ENCODE data around the gene ABI1. TPM values are rescaled to one million over a fixed set of nuclear protein-coding genes. Genes with fewer than 3 reads are reported as not detected.

Gene ABI1
- total RNA-seq, 1 experiment from 2014 or later: 28.2 TPM

DNA sequence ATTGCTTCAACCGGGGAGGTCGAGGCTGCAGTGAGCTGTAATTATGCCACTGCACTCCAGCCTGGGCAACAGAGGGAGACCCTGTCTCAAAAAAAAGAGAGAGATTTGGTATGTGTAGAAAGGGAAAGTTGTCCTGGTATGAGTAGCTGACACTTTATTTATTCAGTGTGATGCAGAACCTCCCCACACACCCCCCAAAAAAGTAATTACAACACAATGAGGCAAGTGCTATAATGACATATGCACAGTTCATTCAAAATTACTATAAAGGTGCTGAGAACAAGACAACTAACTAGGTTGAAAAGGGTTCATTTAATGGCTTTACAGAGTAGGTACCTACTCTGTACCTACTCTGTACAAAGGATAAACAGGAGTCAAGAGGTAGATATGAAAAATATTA lies 83.1 kb downstream of the ABI1 start:
- DNase-seq (ENCODE audit: extremely low read depth, low read depth): no peak

DNA sequence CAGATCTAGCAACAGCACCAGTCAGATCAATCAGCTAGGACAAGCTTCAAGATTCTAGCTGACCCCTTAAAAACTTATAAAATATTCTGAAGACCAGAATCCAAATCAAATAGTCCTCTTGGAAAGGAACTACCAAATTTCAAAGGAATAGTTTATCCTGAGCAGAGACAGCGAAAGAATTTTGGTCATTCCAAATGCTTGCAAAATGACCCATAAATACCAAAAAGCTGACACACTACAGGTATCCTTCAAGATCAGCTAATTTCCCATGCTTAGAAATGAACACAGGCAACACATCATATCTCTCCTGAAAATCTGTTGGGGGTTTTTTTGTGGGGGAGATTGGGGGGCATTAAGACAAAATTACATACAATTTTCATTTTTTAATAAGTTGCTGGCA lies 84.5 kb downstream of the ABI1 start:
- DNase-seq (ENCODE audit: extremely low read depth, low read depth): no peak

DNA sequence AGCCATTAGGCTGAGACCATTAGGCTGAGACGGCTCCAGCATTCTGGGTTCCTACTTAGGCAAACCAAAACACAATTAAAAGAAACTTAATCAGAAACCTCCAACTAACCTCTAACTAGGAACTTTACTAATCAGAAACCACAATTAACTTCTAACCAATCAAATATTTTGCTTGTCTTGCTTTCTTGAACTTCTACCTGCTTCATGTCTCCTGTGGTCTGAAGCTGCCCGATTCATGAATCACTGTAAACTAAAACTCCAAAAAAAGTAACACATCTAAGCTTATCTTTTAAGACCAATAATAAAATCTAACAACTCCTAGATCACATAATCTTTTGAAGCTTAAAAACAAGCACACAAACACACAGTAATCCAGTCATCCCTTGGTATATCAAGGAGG lies 87.1 kb downstream of the ABI1 start:
- no peak for DNase-seq (ENCODE audit: extremely low read depth, low read depth)

DNA sequence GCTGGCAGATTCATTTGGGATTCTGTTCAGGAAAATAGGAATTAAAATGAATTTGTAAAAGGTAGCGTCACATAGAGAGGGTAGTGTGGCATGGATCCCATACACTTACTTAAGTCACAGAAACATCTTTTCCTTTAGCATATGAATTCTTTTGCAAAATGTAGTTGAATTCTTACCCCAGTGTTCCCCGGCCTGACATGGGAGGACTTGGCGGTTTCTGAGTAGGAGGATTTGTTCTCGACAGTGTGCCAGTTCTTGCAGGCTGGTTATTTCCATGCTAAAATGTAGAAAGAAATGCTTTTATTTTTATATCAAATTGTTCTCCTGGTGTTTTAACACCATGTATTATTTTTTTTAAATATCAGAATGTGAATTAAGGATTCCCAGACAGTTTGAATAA lies 90.7 kb downstream of the ABI1 start:
- no peak for DNase-seq (ENCODE audit: extremely low read depth, low read depth)

DNA sequence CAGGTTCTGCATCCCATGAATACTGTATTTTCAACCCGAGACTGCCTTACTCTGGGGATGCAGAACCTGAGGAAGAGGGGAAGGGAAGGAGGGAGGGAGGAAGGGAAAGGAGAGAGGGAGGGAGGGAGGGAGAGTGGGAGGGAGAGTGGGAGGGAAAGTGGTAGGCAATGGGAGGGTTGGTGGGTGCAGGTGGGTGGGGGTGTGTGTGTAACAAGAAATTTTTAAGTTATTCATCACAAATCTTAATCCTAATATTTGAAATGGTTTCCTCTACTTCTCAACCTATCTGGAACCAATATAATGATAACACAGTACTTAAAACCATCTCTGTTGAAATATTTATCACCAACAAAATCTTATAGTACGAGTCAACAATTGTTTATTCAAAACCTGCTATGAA lies 95.2 kb downstream of the ABI1 start:
- no peak for DNase-seq (ENCODE audit: extremely low read depth, low read depth)

DNA sequence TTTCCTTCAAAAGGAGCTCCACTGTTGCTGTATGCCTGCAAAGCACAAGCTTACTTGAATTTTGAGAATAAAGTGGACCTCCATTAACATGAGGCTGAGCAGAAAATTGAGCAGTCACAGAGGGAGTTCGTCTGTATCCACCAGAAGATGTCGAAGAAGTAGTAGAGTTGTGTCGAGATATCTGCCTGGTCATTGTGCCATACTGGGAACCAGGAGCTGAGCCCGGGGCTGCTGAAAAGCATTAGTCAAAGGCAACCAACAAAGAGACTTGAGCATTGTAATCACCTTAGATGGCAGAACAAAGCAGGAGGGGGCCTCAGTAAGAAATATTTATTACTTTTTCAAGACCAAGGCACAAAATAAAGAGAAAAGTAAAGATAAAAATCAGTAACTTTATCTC lies 101.8 kb downstream of the ABI1 start:
- DNase-seq (ENCODE audit: extremely low read depth, low read depth): no peak

DNA sequence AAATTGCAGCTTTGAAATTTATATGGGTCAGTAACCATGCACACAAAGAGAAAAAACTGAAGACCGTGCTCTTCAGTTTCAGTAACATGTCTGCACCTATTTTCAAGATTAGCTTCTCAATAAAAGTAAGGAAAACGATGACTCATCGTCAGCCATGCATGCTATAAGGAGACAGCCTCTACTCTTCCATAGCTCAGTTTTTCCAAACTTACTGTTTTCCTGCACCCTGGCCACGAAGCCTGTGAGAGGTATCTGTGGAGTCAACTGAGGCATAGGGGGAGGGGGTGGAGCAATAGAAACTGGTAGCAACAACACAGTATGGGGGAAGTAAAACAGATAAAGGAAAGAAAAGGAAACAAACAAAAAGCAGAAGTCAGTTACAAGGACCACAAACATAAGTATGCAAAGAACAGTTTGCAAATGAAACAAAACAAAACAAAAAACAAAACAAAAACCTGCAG lies 105.3 kb downstream of the ABI1 start:
- peak; percentile 7 for DNase-seq (ENCODE audit: extremely low read depth, low read depth)

DNA sequence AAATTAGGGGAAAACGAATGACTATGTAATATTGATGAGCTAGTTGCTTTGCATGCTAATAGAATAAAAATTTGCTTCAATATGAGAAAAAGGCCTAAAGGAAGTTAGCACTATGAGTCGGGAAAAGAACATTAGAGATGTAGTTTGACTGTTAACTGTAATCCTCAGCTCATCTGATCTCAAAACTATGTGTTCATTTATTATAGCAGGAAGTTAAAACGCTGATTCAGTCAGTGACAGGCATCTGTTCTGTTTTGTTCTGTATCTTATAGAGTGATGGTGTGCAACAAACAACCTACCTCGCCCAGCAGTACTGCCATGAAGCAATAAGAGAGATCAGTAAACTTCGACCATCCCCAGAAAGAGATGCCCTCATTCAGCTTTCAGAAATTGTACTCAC lies 114.7 kb downstream of the ABI1 start:
- DNase-seq (ENCODE audit: extremely low read depth, low read depth): no peak

DNA sequence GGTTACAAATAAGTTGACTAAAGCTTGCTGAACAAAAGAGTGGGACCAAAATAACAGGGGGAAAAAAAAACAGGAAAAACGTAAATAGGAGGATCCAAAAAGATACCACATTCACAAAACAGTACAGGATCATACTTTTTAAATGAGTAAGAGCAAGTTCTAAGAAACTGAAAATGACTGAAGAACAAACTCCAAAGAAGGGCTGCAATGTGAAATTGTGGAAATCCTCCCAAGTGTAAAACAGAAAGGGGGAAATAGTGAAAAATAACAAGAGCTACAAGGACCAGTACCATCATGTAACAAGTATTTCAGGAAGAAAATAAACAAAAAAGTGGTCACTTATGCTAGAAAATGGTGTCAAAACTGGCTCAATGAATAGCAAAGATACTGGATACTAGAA lies 116.9 kb downstream of the ABI1 start:
- no peak for DNase-seq (ENCODE audit: extremely low read depth, low read depth)

DNA sequence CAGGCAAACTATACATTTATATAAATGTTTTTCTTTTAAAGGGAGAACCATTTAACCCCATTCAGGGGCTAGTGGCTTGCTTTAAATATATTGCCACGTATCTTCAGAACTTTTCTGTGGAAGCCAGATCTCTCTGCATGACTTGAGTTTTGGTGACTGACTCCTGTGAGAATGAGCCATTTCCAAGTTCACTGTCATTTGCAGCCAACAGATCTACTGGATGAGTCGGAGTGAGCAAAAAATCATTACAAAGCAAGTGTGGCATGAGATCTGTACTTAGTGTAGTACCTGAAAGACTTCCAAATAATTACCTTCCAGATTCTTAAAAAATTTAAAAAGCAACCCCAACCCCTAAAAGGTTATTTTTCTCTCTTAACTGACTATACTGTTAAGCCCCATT lies 117.7 kb downstream of the ABI1 start:
- DNase-seq (ENCODE audit: extremely low read depth, low read depth): no peak

DNA sequence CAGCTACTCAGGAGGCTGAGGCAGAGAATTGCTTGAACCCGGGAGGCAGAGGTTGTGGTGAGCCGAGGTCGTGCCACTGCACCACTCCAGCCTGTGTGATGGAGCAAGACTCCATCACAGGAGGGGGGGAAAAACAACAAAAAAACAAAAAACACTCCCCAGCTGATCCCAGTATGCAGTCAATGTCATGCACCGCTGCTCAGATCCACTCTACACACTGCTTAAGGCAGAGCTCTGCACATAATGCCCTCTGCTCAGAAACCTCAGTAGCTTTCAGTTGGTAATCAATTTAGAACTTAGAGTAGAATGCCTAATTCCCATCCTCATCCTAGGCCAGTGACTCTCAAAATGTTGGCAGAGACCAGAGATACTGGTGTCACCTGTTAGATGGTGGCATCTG lies 119.4 kb downstream of the ABI1 start:
- no peak for DNase-seq (ENCODE audit: extremely low read depth, low read depth)

DNA sequence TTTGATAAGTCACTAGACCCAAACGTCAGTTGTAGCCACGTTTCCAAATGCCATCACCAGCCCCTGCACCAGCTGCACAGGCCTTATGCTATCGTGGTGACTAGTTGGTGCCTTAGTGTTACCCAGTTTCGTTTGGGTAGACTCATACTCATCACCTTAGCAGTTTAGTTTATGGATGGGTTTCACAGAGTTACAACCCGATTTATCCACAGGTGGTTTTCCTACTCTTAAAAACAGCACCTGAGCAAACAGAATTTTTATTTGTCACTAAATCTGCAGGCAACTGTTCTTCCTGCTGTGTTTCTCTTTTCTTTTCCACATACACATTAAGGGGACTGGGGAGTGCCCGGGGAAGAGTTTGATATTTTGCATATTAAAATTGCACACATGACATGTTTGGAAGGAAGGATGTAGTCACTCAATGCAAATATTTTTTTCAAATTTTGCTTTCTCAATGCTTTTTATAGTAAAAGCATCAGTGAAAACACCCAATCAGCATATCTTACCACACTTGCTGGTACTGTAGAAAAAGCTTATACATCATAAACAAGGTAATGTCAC lies 121.6 kb downstream of the ABI1 start:
- DNase-seq (ENCODE audit: extremely low read depth, low read depth): no peak

DNA sequence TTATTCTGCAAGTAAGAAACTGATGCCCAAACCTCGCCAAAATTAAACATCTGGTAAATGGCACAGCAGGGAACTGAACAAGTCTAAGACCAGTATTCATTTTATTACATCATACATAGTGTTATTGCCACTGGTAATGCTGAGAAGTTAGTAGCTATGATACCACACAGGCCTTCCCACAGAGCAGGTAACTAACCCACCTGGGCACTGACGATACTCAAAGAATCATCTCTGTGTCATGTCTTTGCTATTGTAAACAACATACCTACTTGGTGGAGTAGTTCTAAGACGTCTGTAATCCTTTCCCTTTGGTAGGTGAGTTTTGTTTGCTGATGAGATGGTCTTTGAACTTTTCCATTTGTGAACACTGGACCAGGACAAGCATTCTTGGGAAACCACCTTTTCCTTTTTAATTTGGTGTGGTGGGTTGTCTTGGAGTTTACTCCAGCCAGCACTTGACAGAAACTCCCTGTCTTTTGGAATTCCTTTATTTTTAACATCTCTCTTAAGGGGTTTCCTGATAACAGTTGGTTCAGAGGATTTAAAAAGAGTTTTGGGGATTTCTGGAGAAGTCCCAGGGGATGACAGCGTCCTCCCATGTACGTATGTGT lies 122.4 kb downstream of the ABI1 start:
- no peak for DNase-seq (ENCODE audit: extremely low read depth, low read depth)

DNA sequence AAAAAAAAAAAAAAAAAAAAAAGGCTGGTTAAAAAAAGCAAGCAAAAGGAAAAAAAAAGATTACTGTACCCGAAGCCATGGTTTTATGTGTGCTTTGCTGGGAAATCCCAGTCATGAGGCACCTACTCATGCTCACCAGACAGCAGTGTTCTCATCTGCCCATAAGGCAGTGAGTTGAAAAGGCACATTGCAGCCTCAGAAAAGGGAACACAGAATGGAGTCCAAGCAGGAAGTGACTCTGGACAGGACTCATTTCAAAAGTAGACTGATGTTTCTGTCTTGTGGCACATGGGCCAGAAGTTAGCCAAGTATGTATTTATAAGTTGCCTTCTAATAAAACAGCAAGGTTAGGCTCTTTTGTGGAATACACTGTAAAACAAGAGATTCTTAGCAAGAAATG lies 123.0 kb downstream of the ABI1 start:
- DNase-seq (ENCODE audit: extremely low read depth, low read depth): no peak

DNA sequence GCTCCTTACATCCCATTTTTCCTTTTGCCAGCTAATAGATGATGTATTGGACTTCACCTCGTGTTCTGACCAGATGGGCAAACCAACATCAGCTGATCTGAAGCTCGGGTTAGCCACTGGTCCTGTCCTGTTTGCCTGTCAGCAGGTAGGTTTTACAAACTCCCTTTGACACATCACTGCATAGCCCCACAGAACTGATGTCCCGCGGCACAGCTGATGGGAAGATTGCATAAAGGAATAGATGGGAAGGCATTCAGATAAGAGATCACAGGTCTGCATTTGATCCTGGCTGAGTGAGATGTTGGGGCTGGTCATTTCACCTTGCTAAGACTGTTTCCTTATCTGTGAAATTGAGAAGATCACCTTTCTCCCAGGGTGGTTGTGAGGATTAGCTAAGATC lies 125.3 kb downstream of the ABI1 start:
- no peak for DNase-seq (ENCODE audit: extremely low read depth, low read depth)

DNA sequence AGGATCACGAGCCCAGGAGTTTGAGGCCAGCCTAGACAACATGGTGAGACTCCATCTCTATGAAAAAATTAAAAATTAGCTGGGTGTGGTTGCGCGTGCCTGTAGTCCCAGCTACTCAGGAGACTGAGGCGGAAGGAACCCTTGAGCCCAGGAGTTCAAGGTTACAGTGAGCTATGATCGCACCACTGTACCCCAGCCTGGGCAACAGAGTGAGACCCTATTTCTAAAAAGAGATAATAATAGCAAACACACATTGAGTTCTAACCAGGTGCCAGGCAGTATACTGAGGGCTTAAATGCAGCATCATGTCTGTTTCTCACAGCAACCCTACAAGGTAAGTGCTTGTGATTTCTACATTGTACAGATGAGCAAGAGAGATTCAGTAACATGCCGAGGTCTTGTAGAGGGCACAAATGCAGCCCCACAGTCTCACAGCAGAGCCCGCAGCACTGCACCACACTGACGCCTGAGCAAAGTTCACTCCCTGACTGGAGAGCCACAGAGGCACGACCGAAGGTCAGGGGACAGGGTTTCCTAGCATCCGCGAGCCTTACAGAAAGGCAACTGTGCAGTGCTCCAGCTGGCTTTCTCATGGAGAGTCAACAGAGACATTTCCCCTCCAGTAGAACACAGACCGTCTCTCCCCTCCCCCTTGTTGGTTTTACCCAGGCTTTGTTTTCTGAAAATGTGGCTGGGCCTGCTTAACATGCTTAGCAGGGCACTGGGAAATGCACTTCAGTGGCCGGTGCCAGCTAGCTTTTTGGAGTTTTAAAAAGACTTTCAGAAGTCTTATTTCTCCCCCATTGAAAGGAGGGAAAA lies 126.8 kb downstream of the ABI1 start:
- no peak for DNase-seq (ENCODE audit: extremely low read depth, low read depth)

DNA sequence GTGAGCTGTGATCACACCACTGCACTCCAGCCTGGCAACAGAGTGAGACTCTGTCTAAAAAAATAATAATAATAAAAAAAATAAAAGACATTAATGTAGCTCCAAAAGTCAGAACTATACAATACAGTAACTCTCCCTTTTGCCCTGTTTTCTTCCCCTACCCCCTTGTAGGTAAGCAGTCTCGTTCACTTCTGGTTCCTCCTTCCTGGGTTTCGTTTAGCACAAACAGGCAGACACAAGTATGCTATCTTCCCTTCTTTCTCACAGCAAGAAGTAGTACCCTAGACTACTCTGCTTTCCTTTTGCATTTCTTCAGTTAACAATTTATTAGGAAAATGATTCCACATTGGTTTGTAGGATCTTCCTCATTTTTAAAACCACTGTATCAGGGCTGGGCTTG lies 130.2 kb downstream of the ABI1 start:
- no peak for DNase-seq (ENCODE audit: extremely low read depth, low read depth)

DNA sequence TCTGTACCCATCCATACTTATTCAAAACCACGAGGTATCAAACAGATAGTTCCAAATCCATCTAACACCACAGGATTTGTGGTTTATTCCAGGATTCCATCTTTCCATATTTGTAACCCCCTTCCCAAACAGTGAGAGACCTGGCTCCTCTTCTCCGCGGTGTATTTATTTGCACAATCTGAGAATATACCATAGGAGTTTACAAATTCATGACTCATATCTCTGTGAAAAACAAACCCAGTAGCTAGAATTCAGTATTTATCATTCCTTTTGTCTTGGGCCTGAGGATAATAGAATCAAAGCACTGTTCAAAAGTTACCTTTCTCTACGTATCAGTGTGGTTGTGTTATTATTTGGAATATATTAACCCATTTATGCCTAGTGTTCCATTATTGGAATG lies 131.4 kb downstream of the ABI1 start:
- no peak for DNase-seq (ENCODE audit: extremely low read depth, low read depth)

DNA sequence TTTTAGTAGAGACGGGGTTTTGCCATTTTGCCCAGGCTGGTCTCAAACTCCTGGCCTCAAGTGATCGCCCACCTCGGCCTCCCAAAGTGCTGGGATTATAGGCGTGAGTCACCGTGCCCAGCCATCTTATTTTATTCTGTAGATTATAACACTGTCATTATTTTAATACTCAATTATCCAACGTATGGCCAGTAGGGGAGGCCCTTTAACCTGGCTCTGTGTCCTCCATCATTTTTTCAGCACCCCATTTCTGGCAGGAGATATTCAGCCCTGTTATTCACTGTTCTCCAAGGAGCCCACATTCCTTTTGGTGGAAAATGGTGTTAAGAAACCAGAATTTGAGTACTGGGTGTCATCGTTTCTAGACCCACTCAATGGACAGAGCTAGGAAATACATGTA lies 131.8 kb downstream of the ABI1 start:
- no peak for DNase-seq (ENCODE audit: extremely low read depth, low read depth)

DNA sequence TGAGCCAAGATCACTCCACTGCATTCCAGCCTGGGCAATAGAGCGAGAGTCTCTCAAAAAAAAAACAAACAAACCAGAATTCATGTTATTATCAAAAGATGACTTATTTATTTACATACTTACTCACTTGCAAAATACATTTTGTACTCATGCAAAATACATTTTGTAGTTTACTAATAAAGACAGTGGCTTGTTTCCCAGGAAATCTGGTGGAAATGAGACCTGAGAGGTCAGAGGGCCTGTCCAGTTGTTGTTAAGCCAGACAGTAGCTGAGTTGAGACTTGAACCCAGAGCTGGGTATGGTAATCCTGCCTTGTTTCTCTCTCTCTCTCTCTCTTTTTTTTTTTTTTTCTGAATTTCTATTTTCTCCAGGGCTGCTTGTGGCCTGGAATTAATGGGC lies 133.8 kb downstream of the ABI1 start:
- DNase-seq (ENCODE audit: extremely low read depth, low read depth): no peak

DNA sequence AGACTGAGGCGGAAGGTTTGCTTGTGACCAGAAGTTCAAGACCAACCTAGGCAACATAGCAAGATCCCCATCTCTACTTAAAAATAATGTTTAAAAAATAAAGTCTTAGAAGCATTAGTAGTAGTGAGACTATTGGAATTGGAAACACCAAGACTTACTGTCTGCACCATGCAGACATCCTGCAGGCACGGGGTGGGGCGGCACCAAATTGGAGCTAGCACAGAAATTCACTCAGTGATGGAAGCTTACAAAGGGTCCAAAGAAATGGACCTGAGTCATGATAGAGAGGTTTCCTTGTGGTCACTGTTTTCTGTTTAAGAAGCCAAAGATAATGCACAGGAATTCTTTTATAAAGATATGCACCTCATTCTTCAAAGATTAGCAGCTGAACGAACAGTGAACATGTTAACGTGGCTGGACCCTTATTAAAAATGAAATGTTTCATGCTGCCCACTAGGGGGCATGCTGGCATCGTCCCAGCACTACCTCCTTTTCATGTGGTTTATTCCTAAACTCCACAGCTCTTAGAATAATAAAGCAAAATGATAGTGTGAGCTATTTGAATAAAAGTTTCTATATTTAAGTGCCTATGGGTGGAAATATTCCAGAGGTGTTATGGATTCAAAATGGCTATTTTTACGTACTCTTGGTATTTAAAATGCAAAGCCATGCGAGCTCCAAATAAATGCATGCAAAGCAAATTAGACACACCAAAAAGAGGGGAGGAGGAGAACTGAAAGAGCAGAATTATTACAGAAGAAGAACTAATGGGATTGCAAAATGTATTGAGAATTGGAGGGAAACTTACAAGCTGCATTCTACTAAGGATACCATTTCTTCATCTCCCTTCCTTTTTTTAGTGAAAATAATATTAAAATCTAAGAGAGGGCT lies 134.7 kb downstream of the ABI1 start:
- peak; percentile 38 for DNase-seq (ENCODE audit: extremely low read depth, low read depth)

Data from NCI-H460 (cell line).